ENCODE measurements around the gene ATG7.

- TF ChIP-seq EZH2 (IDR thresholded peaks at IDR 0.05) = no peak
- TF ChIP-seq, protein P1, sequence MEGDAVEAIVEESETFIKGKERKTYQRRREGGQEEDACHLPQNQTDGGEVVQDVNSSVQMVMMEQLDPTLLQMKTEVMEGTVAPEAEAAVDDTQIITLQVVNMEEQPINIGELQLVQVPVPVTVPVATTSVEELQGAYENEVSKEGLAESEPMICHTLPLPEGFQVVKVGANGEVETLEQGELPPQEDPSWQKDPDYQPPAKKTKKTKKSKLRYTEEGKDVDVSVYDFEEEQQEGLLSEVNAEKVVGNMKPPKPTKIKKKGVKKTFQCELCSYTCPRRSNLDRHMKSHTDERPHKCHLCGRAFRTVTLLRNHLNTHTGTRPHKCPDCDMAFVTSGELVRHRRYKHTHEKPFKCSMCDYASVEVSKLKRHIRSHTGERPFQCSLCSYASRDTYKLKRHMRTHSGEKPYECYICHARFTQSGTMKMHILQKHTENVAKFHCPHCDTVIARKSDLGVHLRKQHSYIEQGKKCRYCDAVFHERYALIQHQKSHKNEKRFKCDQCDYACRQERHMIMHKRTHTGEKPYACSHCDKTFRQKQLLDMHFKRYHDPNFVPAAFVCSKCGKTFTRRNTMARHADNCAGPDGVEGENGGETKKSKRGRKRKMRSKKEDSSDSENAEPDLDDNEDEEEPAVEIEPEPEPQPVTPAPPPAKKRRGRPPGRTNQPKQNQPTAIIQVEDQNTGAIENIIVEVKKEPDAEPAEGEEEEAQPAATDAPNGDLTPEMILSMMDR (IDR thresholded peaks at IDR 0.05 in 2 of 3, conservative IDR thresholded peaks at IDR 0.05 in 1 of 3; ENCODE audit: borderline replicate concordance in 1 of 3, insufficient read depth in 1 of 3, low read depth in 2 of 3, low read length in 2 of 3) = no peak
- no peak for TF ChIP-seq POLR2A (IDR thresholded peaks at IDR 0.05; ENCODE audit: borderline replicate concordance, extremely low read depth, insufficient read depth, insufficient read length)
- TF ChIP-seq EZH2phosphoT487 (IDR thresholded peaks at IDR 0.05; ENCODE audit: borderline replicate concordance) = no peak
- TF ChIP-seq CEBPB (IDR thresholded peaks at IDR 0.05; ENCODE audit: low read depth) = no peak
- TF ChIP-seq ZFX (IDR thresholded peaks at IDR 0.05) = no peak
- TF ChIP-seq, protein P2, sequence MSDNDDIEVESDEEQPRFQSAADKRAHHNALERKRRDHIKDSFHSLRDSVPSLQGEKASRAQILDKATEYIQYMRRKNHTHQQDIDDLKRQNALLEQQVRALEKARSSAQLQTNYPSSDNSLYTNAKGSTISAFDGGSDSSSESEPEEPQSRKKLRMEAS (IDR thresholded peaks at IDR 0.05) = no peak
- no peak for TF ChIP-seq YY1 (IDR thresholded peaks at IDR 0.05; ENCODE audit: extremely low read depth, insufficient replicate concordance, low read depth, low read length)
- no peak for TF ChIP-seq FOSL1 (IDR thresholded peaks at IDR 0.05; ENCODE audit: low read depth)
- TF ChIP-seq RAD21 (IDR thresholded peaks at IDR 0.05; ENCODE audit: low read depth) = no peak
- TF ChIP-seq SIN3A (IDR thresholded peaks at IDR 0.05; ENCODE audit: low read depth) = no peak
- no peak for TF ChIP-seq POLR2AphosphoS5 (IDR thresholded peaks at IDR 0.05; ENCODE audit: low read depth, low read length)
- TF ChIP-seq, protein P3, sequence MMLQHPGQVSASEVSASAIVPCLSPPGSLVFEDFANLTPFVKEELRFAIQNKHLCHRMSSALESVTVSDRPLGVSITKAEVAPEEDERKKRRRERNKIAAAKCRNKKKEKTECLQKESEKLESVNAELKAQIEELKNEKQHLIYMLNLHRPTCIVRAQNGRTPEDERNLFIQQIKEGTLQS (IDR thresholded peaks at IDR 0.05) = no peak
- TF ChIP-seq ZBTB33 (IDR thresholded peaks at IDR 0.05; ENCODE audit: extremely low read depth, insufficient replicate concordance, low read length) = no peak
Measured at GRCh38 chr3:11553436-11554235, 281.4 kb downstream of the ATG7 start.

Data from HCT116 (cell line).